ENCODE results near the gene MRPS10. TPM values are rescaled to one million over a fixed set of nuclear protein-coding genes. Genes with fewer than 3 reads are reported as not detected.

Gene MRPS10
- polyA plus RNA-seq, 3 donors: 9.2 to 33.0 (median 31.4) TPM

DNA sequence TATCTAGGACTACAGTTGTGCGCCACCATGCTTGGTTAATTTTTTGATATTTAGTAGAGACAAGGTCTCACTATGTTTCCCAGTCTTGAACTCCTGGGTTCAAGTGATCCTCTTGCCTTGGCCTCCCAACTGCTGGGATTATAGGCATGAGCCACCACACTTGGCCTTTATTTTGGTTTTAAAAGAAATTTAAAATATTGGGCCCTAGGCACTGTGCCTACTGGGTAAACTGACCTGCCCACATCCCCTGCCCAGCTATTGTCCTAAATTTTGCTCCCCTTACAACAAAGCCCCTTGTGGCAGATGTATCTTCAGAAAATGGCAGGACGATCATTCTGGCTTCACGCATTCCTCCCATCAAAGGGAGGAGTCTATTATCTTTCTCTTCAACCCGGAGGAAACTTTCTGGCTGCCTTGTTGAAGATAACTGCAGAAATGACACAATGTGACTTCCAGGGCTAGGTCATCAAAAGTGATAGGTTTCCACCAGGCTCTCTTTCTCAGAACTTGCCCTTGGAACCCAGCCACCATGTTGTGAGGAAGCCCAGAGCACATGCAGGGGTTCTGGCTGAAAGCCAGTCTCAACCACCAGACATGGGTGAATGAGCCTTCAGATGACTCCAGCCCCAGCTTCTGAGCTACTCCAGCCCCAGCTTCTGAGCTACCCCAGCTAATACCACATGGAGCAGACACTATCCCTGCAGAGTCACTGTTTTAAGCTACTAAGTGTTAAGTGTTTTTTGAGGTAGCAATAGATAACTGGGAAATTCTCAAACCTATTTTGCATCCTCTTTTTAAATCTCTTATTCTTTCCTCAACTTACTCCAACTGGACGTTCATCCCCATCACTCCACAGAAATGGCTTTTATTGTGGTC is 18.3 kb downstream of the MRPS10 start:
- Mint-ChIP-seq H3K4me1 (no peaks in the 10 kb centered on the region), H3K9me3 (peaks cover 2 to 7% (median 6%) of the 10 kb centered on the region in 7 donors), H3K27ac (no peak overlapping the region), H3K27me3 (ENCODE audit: low read depth in 3 of 3) (peaks cover 0 to 1% (median 0%) of the 10 kb centered on the region in 3 donors), H3K4me3 (no peak overlapping the region), H3K36me3 (peaks cover 7 to 13% of the 10 kb centered on the region in 2 donors)
- Histone ChIP-seq H3K27ac (ENCODE audit: low read depth in 1 of 2, low read length in 2 of 2) (no peak overlapping the region), H3K79me2 (ENCODE audit: insufficient read depth, low read length) (no peaks in the 10 kb centered on the region), H2AFZ (ENCODE audit: insufficient read depth, low read depth, low read length, poor library complexity, severe bottlenecking) (no peak overlapping the region), H3K9me3 (replicated peaks in 1 of 2; ENCODE audit: control insufficient read depth in 1 of 2, insufficient read depth in 1 of 2, low read length in 2 of 2) (peaks cover 0 to 2% of the 10 kb centered on the region in 2 donors), H3K4me1 (ENCODE audit: control insufficient read depth in 1 of 2, insufficient read depth in 2 of 2, low read length in 2 of 2) (no peaks in the 10 kb centered on the region), H3K27me3 (ENCODE audit: control insufficient read depth in 2 of 2, insufficient read depth in 2 of 2, low read length in 2 of 2) (no peaks in the 10 kb centered on the region), H4K20me1 (ENCODE audit: insufficient read depth, low read length) (no peaks in the 10 kb centered on the region), H3K4me2 (replicated peaks; ENCODE audit: extremely low read depth, low read length, poor library complexity, severe bottlenecking) (no peak overlapping the region), H3K36me3 (replicated peaks in 1 of 2; ENCODE audit: control insufficient read depth in 1 of 2, insufficient read depth in 2 of 2, low read length in 2 of 2) (peaks cover 8 to 14% of the 10 kb centered on the region in 2 donors), H3K9ac (ENCODE audit: insufficient read depth, low read length, poor library complexity, severe bottlenecking) (no peak overlapping the region), H3K4me3 (replicated peaks in 1 of 3; ENCODE audit: low read depth in 2 of 3, low read length in 3 of 3) (no peak overlapping the region)
- DNase-seq: no peak
- intact Hi-C loops (cut with micrococcal nuclease): no loop called here
- TF ChIP-seq, protein P1, sequence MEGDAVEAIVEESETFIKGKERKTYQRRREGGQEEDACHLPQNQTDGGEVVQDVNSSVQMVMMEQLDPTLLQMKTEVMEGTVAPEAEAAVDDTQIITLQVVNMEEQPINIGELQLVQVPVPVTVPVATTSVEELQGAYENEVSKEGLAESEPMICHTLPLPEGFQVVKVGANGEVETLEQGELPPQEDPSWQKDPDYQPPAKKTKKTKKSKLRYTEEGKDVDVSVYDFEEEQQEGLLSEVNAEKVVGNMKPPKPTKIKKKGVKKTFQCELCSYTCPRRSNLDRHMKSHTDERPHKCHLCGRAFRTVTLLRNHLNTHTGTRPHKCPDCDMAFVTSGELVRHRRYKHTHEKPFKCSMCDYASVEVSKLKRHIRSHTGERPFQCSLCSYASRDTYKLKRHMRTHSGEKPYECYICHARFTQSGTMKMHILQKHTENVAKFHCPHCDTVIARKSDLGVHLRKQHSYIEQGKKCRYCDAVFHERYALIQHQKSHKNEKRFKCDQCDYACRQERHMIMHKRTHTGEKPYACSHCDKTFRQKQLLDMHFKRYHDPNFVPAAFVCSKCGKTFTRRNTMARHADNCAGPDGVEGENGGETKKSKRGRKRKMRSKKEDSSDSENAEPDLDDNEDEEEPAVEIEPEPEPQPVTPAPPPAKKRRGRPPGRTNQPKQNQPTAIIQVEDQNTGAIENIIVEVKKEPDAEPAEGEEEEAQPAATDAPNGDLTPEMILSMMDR (IDR thresholded peaks at IDR 0.05): no peak
- WGBS (ENCODE audit: insufficient coverage): 100% methylated on average over 1 of the region's 5 CpGs

DNA sequence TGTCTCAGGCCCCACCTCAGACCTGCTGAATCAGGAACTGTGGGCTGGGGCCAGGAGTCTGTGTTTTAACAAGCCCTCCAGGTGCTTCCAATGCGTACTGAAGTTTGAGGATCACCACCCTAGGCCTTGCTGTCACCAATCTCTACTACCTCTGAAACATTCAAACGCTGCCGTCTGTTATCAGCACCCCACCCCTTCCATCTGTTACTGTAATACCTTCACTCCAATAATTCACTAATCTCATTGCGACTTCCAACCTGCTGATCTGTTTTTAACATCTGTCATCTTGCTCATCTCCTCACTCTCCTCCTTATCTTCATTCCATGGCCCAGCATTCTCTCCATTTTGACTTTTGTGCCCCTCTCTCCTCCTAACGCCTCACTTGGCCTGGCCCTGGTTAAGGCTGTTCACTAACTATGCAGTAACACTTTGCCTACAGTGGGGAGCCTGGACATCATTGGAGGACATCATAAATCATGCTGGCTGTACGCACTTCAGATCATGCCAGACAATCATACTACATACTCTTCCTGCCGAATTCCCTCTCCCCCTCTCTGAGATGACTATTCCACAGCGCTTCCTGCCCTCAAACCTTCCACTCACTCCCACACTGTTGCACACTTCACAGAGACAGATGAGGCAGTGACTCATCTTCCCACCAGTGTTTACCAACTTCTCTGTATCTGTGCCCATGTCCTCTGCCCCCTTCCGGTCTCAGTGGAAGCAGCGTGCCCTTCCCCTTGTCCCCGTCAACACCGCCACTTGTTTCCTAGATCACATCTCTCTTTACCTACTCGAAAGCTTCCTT is 19.9 kb downstream of the MRPS10 start:
- Histone ChIP-seq H3K27me3 (ENCODE audit: control insufficient read depth in 2 of 2, insufficient read depth in 2 of 2, low read length in 2 of 2) (no peaks in the 10 kb centered on the region), H3K4me3 (replicated peaks in 1 of 3; ENCODE audit: low read depth in 2 of 3, low read length in 3 of 3) (no peak overlapping the region), H3K36me3 (replicated peaks in 1 of 2; ENCODE audit: control insufficient read depth in 1 of 2, insufficient read depth in 2 of 2, low read length in 2 of 2) (peaks cover 0 to 2% of the 10 kb centered on the region in 2 donors), H2AFZ (ENCODE audit: insufficient read depth, low read depth, low read length, poor library complexity, severe bottlenecking) (no peak overlapping the region), H4K20me1 (ENCODE audit: insufficient read depth, low read length) (no peaks in the 10 kb centered on the region), H3K9me3 (replicated peaks in 1 of 2; ENCODE audit: control insufficient read depth in 1 of 2, insufficient read depth in 1 of 2, low read length in 2 of 2) (peaks cover 0 to 2% of the 10 kb centered on the region in 2 donors), H3K4me1 (ENCODE audit: control insufficient read depth in 1 of 2, insufficient read depth in 2 of 2, low read length in 2 of 2) (no peaks in the 10 kb centered on the region), H3K9ac (ENCODE audit: insufficient read depth, low read length, poor library complexity, severe bottlenecking) (no peak overlapping the region), H3K4me2 (replicated peaks; ENCODE audit: extremely low read depth, low read length, poor library complexity, severe bottlenecking) (no peak overlapping the region), H3K27ac (ENCODE audit: low read depth in 1 of 2, low read length in 2 of 2) (no peak overlapping the region), H3K79me2 (ENCODE audit: insufficient read depth, low read length) (no peaks in the 10 kb centered on the region)
- peaks cover 2 to 7% (median 6%) of the 10 kb centered on the region in 7 donors for H3K9me3 Mint-ChIP-seq
- no peak overlapping the region for H3K4me3 Mint-ChIP-seq
- H3K27me3 Mint-ChIP-seq (ENCODE audit: low read depth in 3 of 3): peaks cover 0 to 1% (median 0%) of the 10 kb centered on the region in 3 donors
- intact Hi-C loops (cut with micrococcal nuclease): no loop called here
- TF ChIP-seq, protein P1 (IDR thresholded peaks at IDR 0.05): no peak
- no peak overlapping the region for H3K27ac Mint-ChIP-seq
- peak in 1 of 3 donors; percentile 37 for DNase-seq
- 79% methylated on average over 13 of the region's 13 CpGs for WGBS (ENCODE audit: insufficient coverage)
- H3K4me1 Mint-ChIP-seq: no peaks in the 10 kb centered on the region
- peaks cover 4 to 12% of the 10 kb centered on the region in 2 donors for H3K36me3 Mint-ChIP-seq
